Right renal pelvis (tissue), 4 donors: ENCODE results near the gene NPSR1. TPM values are rescaled to one million over a fixed set of nuclear protein-coding genes. Genes with fewer than 3 reads are reported as not detected.
"Not testable (repeated sequence)": the region's sequence is repeated elsewhere in the genome, so short reads cannot be mapped to it uniquely, and the experiment has no call there.

Experiments
- DNase-seq, 4 donors: peaks; one replicate each; pipeline ENCODE4 v3.0.0-alpha.2; 2013; ENCODE audit warnings: low read depth in 4 of 4, low spot score in 3 of 4, missing footprints in 1 of 4
- polyA plus RNA-seq, 4 donors: library from polyadenylated mRNA; unstranded; fragments of 120-200 nt; gene quantifications; one replicate each; pipeline ENCODE4 v1.2.1, GENCODE V29; 2013; ENCODE audit not compliant: insufficient read length in 4 of 4

The NPSR1 gene
- polyA plus RNA-seq, result under 1 TPM in 1 of 4 donors, not detected in 3; 0.12 TPM

GRCh38 chr7:34657632-34658268, at the start of gene NPSR1:
Gene NPSR1, plus strand, starts transcription at chr7:34658218. Its CDS starts 195 bp downstream, at chr7:34658413.
- DNase-seq, result no peak

GRCh38 chr7:34612661-34613060, 45.4 kb upstream of the NPSR1 start:
- DNase-seq, result no peak

GRCh38 chr7:34620425-34620824, 37.6 kb upstream of the NPSR1 start:
- no peak for DNase-seq

GRCh38 chr7:34622182-34622581, 35.8 kb upstream of the NPSR1 start:
- DNase-seq, result no peak

GRCh38 chr7:34622771-34623250, 35.2 kb upstream of the NPSR1 start:
- no peak for DNase-seq

- DNase-seq, result not testable (repeated sequence)
These were observed 29.4 kb upstream of the NPSR1 start for GRCh38 chr7:34628618-34629017.

GRCh38 chr7:34652809-34653208, 5.2 kb upstream of the NPSR1 start:
- DNase-seq, result no peak

GRCh38 chr7:34653787-34654186, 4.2 kb upstream of the NPSR1 start:
- no peak for DNase-seq

- DNase-seq, result no peak
These were observed 2.6 kb upstream of the NPSR1 start for GRCh38 chr7:34655384-34655783.

- no peak for DNase-seq
These were observed 2.0 kb upstream of the NPSR1 start for GRCh38 chr7:34656041-34656440.

- DNase-seq, result no peak
These were observed 1.6 kb downstream of the NPSR1 start for GRCh38 chr7:34659472-34660075.

- no peak for DNase-seq
These were observed 4.2 kb downstream of the NPSR1 start for GRCh38 chr7:34662058-34662708.

- DNase-seq, result no peak
These were observed 6.7 kb downstream of the NPSR1 start for GRCh38 chr7:34664755-34665154.

GRCh38 chr7:34672430-34672829, 14.4 kb downstream of the NPSR1 start:
- DNase-seq, result no peak

- DNase-seq, result no peak
These were observed 15.0 kb downstream of the NPSR1 start for GRCh38 chr7:34673066-34673465.

- DNase-seq, result no peak
These were observed 17.8 kb downstream of the NPSR1 start for GRCh38 chr7:34675749-34676374.

GRCh38 chr7:34677491-34677890, 19.5 kb downstream of the NPSR1 start:
- DNase-seq, result no peak

- no peak for DNase-seq
These were observed 29.5 kb downstream of the NPSR1 start for GRCh38 chr7:34687529-34687928.

GRCh38 chr7:34696415-34696814, 38.4 kb downstream of the NPSR1 start:
- DNase-seq, result no peak

- DNase-seq, result no peak
These were observed 51.8 kb downstream of the NPSR1 start for GRCh38 chr7:34709771-34710170.

GRCh38 chr7:34718867-34719266, 60.8 kb downstream of the NPSR1 start:
- no peak for DNase-seq
